ENCODE results near the gene FITM1.
A peak's percentile ranks its signal among the peaks of the same experiment; 100 is the strongest.

The FITM1 gene

GRCh38 chr14:24160850-24161804 is 30.7 kb downstream of the FITM1 start, which contains the start of gene IRF9:
Gene IRF9, plus strand, starts transcription at chr14:24161265. Its CDS starts 880 bp downstream, at chr14:24162145.
- peak; percentile 98 for DNase-seq (ENCODE audit: low read depth)

GRCh38 chr14:24162093-24162492 is 31.6 kb downstream of the FITM1 start:
- DNase-seq (ENCODE audit: low read depth), result no peak

GRCh38 chr14:24164518-24164991 is 34.1 kb downstream of the FITM1 start:
- DNase-seq (ENCODE audit: low read depth), result no peak

- DNase-seq (ENCODE audit: low read depth), result no peak
Observed at GRCh38 chr14:24165785-24166184, 35.3 kb downstream of the FITM1 start.

- DNase-seq (ENCODE audit: low read depth), result no peak
Observed at GRCh38 chr14:24167469-24168114, 37.1 kb downstream of the FITM1 start.

- peak; percentile 62 for DNase-seq (ENCODE audit: low read depth)
Observed at GRCh38 chr14:24171422-24172260, 41.2 kb downstream of the FITM1 start, which contains the start of gene REC8. Gene REC8, plus strand, starts transcription at chr14:24172080. Its CDS starts 473 bp downstream, at chr14:24172553.

- no peak for DNase-seq (ENCODE audit: low read depth)
Observed at GRCh38 chr14:24172261-24172860, 41.9 kb downstream of the FITM1 start.

GRCh38 chr14:24172871-24173281 is 42.4 kb downstream of the FITM1 start:
- DNase-seq (ENCODE audit: low read depth), result no peak

- no peak for DNase-seq (ENCODE audit: low read depth)
Observed at GRCh38 chr14:24176599-24176998, 46.1 kb downstream of the FITM1 start.

- no peak for DNase-seq (ENCODE audit: low read depth)
Observed at GRCh38 chr14:24177041-24177825, 46.8 kb downstream of the FITM1 start.

GRCh38 chr14:24177891-24178290 is 47.4 kb downstream of the FITM1 start:
- no peak for DNase-seq (ENCODE audit: low read depth)

GRCh38 chr14:24178399-24179178 is 48.1 kb downstream of the FITM1 start:
- no peak for DNase-seq (ENCODE audit: low read depth)

- DNase-seq (ENCODE audit: low read depth), result no peak
Observed at GRCh38 chr14:24179294-24179960, 49.0 kb downstream of the FITM1 start.

- DNase-seq (ENCODE audit: low read depth), result no peak
Observed at GRCh38 chr14:24179961-24180796, 49.7 kb downstream of the FITM1 start.

- DNase-seq (ENCODE audit: low read depth), result no peak
Observed at GRCh38 chr14:24181371-24182077, 51.1 kb downstream of the FITM1 start.
